WERI-Rb-1 (cell line): ENCODE measurements around the gene MTIF2.

Source experiments
- DNase-seq: peaks from one replicate; pipeline ENCODE4 v3.0.0-alpha.2; 2020
- H3K27ac ChIP-seq: fragments of 250-450 bp; sonication (Bioruptor Pico); 2 replicates; pipeline ENCODE4 v1.5.1; 2020; ENCODE audit warnings: mild to moderate bottlenecking, moderate library complexity
- H3K27me3 ChIP-seq: fragments of 250-450 bp; sonication (Bioruptor Pico); 2 replicates; pipeline ENCODE4 v1.5.1; 2021; ENCODE audit warnings: mild to moderate bottlenecking, low read depth, moderate library complexity; ENCODE audit not compliant: insufficient read depth, severe bottlenecking
- H3K36me3 ChIP-seq: fragments of 250-450 bp; sonication (Bioruptor Pico); 2 replicates; pipeline ENCODE4 v1.5.1; 2020; ENCODE audit warnings: mild to moderate bottlenecking, moderate library complexity
- H3K4me3 ChIP-seq: 2 replicates; pipeline ENCODE4 v1.5.1; 2011; ENCODE audit warnings: low read depth, mild to moderate bottlenecking, control low read depth, low read length
- H3K9me3 ChIP-seq: fragments of 250-450 bp; sonication (Bioruptor Pico); 2 replicates; pipeline ENCODE4 v1.5.1; 2021; ENCODE audit warnings: mild to moderate bottlenecking, moderate library complexity; ENCODE audit not compliant: severe bottlenecking
- TF ChIP-seq, protein P1 (sequence below): IDR thresholded peaks from 2 replicates; pipeline ENCODE4 v1.5.1; 2011; ENCODE audit warnings: low read depth, mild to moderate bottlenecking, control low read depth, inconsistent platforms, low read length

Gene MTIF2

DNA sequence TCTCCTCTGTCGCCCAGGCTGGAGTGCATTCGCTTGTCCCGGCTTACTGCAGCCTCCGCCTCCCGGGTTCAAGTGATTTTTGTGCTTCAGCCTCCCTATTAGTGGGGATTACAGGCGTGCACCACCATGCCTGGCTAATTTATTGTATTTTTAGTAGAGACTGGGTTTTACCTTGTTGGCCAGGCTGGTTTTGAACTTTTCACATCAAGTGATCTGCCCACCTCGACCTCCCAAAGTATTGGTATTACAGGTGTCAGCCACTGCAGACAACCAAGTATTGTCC lies 35.4 kb downstream of the MTIF2 start:
- peaks cover 53% of the 10 kb centered on the region for H3K36me3 ChIP-seq
- TF ChIP-seq, protein P1, sequence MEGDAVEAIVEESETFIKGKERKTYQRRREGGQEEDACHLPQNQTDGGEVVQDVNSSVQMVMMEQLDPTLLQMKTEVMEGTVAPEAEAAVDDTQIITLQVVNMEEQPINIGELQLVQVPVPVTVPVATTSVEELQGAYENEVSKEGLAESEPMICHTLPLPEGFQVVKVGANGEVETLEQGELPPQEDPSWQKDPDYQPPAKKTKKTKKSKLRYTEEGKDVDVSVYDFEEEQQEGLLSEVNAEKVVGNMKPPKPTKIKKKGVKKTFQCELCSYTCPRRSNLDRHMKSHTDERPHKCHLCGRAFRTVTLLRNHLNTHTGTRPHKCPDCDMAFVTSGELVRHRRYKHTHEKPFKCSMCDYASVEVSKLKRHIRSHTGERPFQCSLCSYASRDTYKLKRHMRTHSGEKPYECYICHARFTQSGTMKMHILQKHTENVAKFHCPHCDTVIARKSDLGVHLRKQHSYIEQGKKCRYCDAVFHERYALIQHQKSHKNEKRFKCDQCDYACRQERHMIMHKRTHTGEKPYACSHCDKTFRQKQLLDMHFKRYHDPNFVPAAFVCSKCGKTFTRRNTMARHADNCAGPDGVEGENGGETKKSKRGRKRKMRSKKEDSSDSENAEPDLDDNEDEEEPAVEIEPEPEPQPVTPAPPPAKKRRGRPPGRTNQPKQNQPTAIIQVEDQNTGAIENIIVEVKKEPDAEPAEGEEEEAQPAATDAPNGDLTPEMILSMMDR, result no peak
- no peaks in the 10 kb centered on the region for H3K27me3 ChIP-seq
- H3K9me3 ChIP-seq, result no peaks in the 10 kb centered on the region
- H3K4me3 ChIP-seq, result peak overlapping the region; percentile 82
- no peak overlapping the region for H3K27ac ChIP-seq
- DNase-seq, result no peak

DNA sequence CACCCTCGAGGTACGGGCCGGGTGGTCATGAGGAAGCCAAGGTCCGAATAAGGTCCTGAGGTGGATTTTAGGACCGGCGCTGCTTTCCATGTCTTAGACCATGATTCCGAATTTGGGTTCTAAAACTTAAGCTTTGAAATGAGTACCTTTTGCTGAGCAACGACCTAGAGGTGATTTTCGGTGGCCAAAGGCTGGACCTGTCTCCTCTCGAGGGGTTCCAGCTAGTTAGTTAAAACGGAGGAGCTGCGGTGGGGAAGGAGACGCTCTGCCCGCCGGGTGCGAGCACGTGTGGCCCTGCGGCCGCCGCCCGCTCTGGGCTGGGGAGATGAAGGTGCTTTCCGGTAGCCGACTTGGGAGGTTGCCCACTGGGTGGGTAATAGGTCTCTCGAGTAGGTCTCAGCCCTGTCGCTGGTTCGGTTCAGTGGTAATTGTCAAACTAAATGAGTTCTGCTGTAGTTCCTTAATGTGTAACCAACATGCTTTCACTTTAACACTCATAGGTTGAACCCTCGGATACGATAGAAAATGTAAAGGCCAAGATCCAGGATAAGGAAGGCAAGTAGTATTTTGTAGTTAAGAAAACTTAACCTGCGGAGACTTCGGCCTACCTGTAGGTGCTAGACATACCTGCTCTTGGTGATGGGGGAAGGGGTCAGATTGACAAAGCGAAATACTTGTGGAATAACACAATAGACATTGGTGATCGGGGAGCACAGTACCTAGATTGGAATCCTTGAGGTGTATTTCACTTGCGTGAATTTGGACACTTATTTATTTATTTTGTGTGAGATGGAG lies 36.0 kb downstream of the MTIF2 start:
- Histone ChIP-seq H3K9me3 (no peaks in the 10 kb centered on the region), H3K36me3 (peaks cover 53% of the 10 kb centered on the region), H3K27me3 (no peaks in the 10 kb centered on the region), H3K4me3 (peak overlapping the region; percentile 82), H3K27ac (peak overlapping the region; percentile 99)
- TF ChIP-seq, protein P1, result no peak
- peak; percentile 23 for DNase-seq

DNA sequence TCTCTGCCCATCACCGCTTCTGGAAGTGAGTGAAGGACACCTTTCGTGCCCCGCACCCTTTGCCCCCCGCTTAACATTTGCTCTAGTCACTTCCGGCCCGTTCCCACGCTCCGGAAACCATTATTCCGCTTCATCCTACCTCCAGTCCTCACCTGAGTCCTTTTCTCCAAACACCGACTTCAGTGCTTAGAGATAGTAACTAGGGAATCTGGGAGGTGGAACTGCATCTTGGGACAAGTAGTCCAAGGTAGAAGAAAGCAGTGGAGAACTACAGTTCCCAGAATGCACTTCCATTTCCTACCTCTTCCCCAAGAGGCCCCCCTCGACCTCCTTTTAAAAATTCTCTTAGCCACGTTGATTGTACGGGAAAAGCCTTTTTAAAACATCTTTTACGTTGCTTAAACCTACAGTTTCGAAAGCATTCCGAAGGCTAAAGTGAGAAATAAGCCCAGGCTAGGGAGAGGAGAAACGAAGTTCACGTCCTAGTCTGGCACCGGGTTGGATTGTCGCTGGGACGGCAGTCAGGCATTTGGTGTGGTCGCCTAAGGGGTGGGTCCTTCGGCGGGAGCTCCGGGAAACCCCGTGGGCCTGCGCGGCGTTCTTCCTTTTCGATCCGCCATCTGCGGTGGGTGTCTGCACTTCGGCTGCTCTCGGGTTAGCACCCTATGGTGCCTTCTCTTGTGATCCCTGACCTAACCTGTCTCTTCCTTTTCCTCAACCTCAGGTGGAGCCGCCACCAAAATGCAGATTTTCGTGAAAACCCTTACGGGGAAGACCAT lies 36.8 kb downstream of the MTIF2 start, which contains the start of the genes CLHC1 and RPS27A:
Gene CLHC1, minus strand, starts transcription at position 210 of the 779 bp plus-strand sequence. CDS start 9,882 bp downstream, outside the sequence.
Gene RPS27A, plus strand, starts transcription at position 605 of the 779 bp plus-strand sequence. Its CDS starts 137 bp downstream, at position 742.
- TF ChIP-seq, protein P1, result no peak
- Histone ChIP-seq H3K27me3 (no peaks in the 10 kb centered on the region), H3K36me3 (peaks cover 49% of the 10 kb centered on the region), H3K4me3 (peak within 1 kb of the TSS; percentile 82), H3K27ac (peak within 1 kb of the TSS; percentile 99), H3K9me3 (no peaks in the 10 kb centered on the region)
- DNase-seq, result peak; percentile 96

DNA sequence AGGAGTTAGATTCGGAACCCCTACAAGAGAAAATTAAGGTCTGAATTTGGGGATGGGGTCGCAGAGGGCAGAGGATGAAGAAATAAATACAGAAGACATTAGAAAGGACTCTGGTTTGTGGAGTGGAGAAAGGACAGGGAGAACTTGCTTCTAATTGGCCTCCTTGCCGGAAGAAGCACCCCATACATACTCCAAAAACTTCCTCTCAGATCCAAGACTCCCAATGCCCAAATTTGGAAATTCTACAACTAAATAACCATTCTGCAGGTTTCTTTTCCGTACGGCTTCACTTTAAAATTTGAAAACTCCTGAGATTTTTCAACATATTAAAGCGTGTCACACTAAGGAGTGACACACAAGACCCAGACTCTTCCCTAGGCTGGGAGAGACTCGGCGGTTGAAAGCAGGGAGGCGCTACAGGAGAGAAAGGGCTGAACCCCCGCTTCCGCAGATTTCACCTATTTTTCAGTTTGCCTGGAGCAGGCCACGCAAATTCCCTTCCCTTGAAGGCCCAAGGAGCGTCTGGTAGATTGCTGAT lies 37.4 kb downstream of the MTIF2 start:
- no peaks in the 10 kb centered on the region for H3K9me3 ChIP-seq
- H3K27me3 ChIP-seq, result no peaks in the 10 kb centered on the region
- peak overlapping the region; percentile 82 for H3K4me3 ChIP-seq
- TF ChIP-seq, protein P1, result no peak
- DNase-seq, result no peak
- peaks cover 43% of the 10 kb centered on the region for H3K36me3 ChIP-seq
- H3K27ac ChIP-seq, result peak overlapping the region; percentile 99

DNA sequence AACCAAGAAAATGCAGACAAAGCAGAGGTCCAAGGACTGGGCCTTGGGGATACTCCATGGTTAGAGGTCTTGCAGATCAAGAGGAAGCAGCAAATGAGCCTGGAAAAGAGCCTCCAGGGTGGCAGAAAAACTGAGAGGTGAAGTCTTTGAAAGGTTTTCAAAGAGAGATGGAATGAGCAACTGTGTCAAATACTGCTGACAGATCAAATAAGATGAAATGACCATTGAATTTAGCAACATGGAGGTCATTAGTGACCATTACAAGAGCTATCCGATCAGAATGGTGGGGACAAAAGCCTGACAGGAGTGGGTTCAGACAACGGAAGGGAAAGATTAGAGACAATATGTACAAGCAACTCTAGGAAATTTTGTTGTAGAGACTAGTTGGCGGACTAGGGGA lies 38.5 kb downstream of the MTIF2 start:
- Histone ChIP-seq H3K9me3 (no peaks in the 10 kb centered on the region), H3K27ac (no peak overlapping the region), H3K36me3 (peaks cover 34% of the 10 kb centered on the region), H3K4me3 (no peak overlapping the region), H3K27me3 (no peaks in the 10 kb centered on the region)
- TF ChIP-seq, protein P1, result no peak
- no peak for DNase-seq
